GM18511 (cell line): ENCODE measurements around the gene WDR75.
A peak's percentile ranks its signal among the peaks of the same experiment; 100 is the strongest.
"Not testable (repeated sequence)": the region's sequence is repeated elsewhere in the genome, so short reads cannot be mapped to it uniquely, and the experiment has no call there.

ENCODE experiments used
- ATAC-seq: cut with Tn5 transposase; IDR thresholded peaks from one replicate; pipeline ENCODE4 v1.9.1; 2021; ENCODE audit warnings: mild to moderate bottlenecking, moderate library complexity; ENCODE audit not compliant: unreplicated experiment

The WDR75 gene

GRCh38 chr2:189440947-189441708, at the start of gene WDR75:
Gene WDR75 (plus strand): TSS chr2:189441474. CDS start chr2:189441493, 19 bp downstream.
- ATAC-seq, result peak; percentile 88

- no peak for ATAC-seq
Measured at GRCh38 chr2:189393440-189394111, 47.7 kb upstream of the WDR75 start.

- ATAC-seq, result no peak
Measured at GRCh38 chr2:189394525-189394924, 46.7 kb upstream of the WDR75 start.

GRCh38 chr2:189402932-189403331, 38.3 kb upstream of the WDR75 start:
- ATAC-seq, result no peak

GRCh38 chr2:189406586-189407233, 34.6 kb upstream of the WDR75 start:
- no peak for ATAC-seq

- ATAC-seq, result no peak
Measured at GRCh38 chr2:189407281-189408209, 33.7 kb upstream of the WDR75 start.

GRCh38 chr2:189408294-189408693, 33.0 kb upstream of the WDR75 start:
- ATAC-seq, result no peak

- ATAC-seq, result no peak
Measured at GRCh38 chr2:189409131-189409530, 32.1 kb upstream of the WDR75 start.

GRCh38 chr2:189409647-189410046, 31.6 kb upstream of the WDR75 start:
- no peak for ATAC-seq

- ATAC-seq, result no peak
Measured at GRCh38 chr2:189411860-189412259, 29.4 kb upstream of the WDR75 start.

- ATAC-seq, result peak; percentile 89
Measured at GRCh38 chr2:189412330-189412953, 28.8 kb upstream of the WDR75 start.

- ATAC-seq, result no peak
Measured at GRCh38 chr2:189413249-189413648, 28.0 kb upstream of the WDR75 start.

- no peak for ATAC-seq
Measured at GRCh38 chr2:189421644-189422043, 19.6 kb upstream of the WDR75 start.

GRCh38 chr2:189424961-189425360, 16.3 kb upstream of the WDR75 start:
- ATAC-seq, result no peak

GRCh38 chr2:189425676-189426075, 15.6 kb upstream of the WDR75 start:
- ATAC-seq, result no peak

- ATAC-seq, result no peak
Measured at GRCh38 chr2:189426886-189427285, 14.4 kb upstream of the WDR75 start.

- ATAC-seq, result no peak
Measured at GRCh38 chr2:189427872-189428271, 13.4 kb upstream of the WDR75 start.

GRCh38 chr2:189430448-189430847, 10.8 kb upstream of the WDR75 start:
- ATAC-seq, result not testable (repeated sequence)

- ATAC-seq, result not testable (repeated sequence)
Measured at GRCh38 chr2:189435803-189436202, 5.5 kb upstream of the WDR75 start.

GRCh38 chr2:189437926-189438325, 3.3 kb upstream of the WDR75 start:
- no peak for ATAC-seq
